Esophagus muscularis mucosa (tissue), 4 donors: ENCODE results near the gene NHSL1.

ENCODE experiments used
- EP300 ChIP-seq: sonication (generic); formaldehyde crosslinking; IDR thresholded peaks from one replicate; pipeline ENCODE4 v1.6.1; 2017; ENCODE audit warnings: antibody characterized with exemption
- POLR2A ChIP-seq: fragments of 450-650 bp; IDR thresholded peaks from one replicate; pipeline ENCODE4 v1.6.1; 2017; ENCODE audit warnings: antibody characterized with exemption, moderate library complexity, mild to moderate bottlenecking, low read depth
- POLR2AphosphoS5 ChIP-seq, 2 donors: sonication (generic); formaldehyde crosslinking; IDR thresholded peaks; one replicate each; pipeline ENCODE4 v1.6.1; 2017; ENCODE audit warnings: antibody characterized with exemption in 2 of 2
- TF ChIP-seq, protein P1 (sequence below), 3 experiments: fragments of 200-600 bp in 2 of 3; fragments of 450-650 bp in 1 of 3; sonication (generic) in 2 of 3; IDR thresholded peaks; one replicate each; pipeline ENCODE4 v1.5.1; 2017 to 2019; ENCODE audit warnings: antibody characterized with exemption in 3 of 3, mild to moderate bottlenecking in 2 of 3, moderate library complexity in 1 of 3

DNA sequence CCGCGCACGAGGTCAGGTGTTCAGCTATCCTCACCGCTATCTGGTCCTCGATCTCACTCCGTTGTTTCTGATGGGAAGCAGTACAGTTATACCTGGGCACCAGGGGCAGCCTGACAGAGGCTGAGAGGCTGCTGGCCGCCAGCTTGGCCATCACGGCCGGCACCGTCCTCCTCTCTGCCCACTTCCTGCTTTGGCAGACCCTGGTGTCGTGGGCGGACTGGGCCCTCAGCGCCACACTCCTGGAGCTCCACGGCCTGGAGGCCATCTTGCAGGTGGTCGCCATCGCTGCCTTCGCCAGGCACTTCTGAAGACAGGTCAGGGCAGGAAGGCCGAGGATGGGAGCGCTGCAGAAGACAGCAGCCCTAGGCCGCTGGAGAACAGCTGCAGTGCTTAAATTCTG, 35.2 kb downstream of the NHSL1 start:
- TF ChIP-seq, protein P1, sequence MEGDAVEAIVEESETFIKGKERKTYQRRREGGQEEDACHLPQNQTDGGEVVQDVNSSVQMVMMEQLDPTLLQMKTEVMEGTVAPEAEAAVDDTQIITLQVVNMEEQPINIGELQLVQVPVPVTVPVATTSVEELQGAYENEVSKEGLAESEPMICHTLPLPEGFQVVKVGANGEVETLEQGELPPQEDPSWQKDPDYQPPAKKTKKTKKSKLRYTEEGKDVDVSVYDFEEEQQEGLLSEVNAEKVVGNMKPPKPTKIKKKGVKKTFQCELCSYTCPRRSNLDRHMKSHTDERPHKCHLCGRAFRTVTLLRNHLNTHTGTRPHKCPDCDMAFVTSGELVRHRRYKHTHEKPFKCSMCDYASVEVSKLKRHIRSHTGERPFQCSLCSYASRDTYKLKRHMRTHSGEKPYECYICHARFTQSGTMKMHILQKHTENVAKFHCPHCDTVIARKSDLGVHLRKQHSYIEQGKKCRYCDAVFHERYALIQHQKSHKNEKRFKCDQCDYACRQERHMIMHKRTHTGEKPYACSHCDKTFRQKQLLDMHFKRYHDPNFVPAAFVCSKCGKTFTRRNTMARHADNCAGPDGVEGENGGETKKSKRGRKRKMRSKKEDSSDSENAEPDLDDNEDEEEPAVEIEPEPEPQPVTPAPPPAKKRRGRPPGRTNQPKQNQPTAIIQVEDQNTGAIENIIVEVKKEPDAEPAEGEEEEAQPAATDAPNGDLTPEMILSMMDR (IDR thresholded peaks at IDR 0.05) = no peak
- TF ChIP-seq EP300 = no peak
- no peak for TF ChIP-seq POLR2A
- TF ChIP-seq POLR2AphosphoS5 (IDR thresholded peaks at IDR 0.05) = no peak
